GM23338 (cell line): ENCODE results near the gene GABRQ. TPM values are rescaled to one million over a fixed set of nuclear protein-coding genes. Genes with fewer than 3 reads are reported as not detected.

Experiments
- ATAC-seq: fragments of 200-7000 bp; cut with Tn5 transposase; 3 replicates; pipeline ENCODE4 v1.9.1; 2020
- DNase-seq: peaks from one replicate; pipeline ENCODE4 v3.0.0-alpha.2; 2015; ENCODE audit warnings: low spot score
- H2AFZ ChIP-seq: fragments of 200-600 bp; sonication (generic); 2 replicates; pipeline ENCODE4 v1.8.0; 2016; ENCODE audit warnings: antibody characterized with exemption, mild to moderate bottlenecking, moderate library complexity
- H3F3A ChIP-seq: fragments of 200-600 bp; sonication (generic); replicated peaks from 2 replicates; pipeline ENCODE4 v1.8.0; 2017; ENCODE audit warnings: antibody characterized with exemption, mixed run types, low read depth
- H3K27ac ChIP-seq: fragments of 200-600 bp; sonication (generic); 2 replicates; pipeline ENCODE4 v1.6.1; 2016; ENCODE audit warnings: low read depth
- H3K27me3 ChIP-seq: fragments of 200-600 bp; sonication (generic); 2 replicates; pipeline ENCODE4 v1.8.0; 2016; ENCODE audit warnings: mild to moderate bottlenecking, mixed run types, moderate library complexity; ENCODE audit not compliant: insufficient read depth
- H3K36me3 ChIP-seq: fragments of 200-600 bp; sonication (generic); 2 replicates; pipeline ENCODE4 v1.8.0; 2016; ENCODE audit warnings: mild to moderate bottlenecking; ENCODE audit not compliant: insufficient read depth
- H3K4me1 ChIP-seq: fragments of 200-600 bp; sonication (generic); 2 replicates; pipeline ENCODE4 v1.8.0; 2016; ENCODE audit warnings: mild to moderate bottlenecking, moderate library complexity; ENCODE audit not compliant: insufficient read depth
- H3K4me2 ChIP-seq: fragments of 200-600 bp; sonication (generic); 2 replicates; pipeline ENCODE4 v1.7.1; 2017; ENCODE audit warnings: mixed run types
- H3K4me3 ChIP-seq: fragments of 200-600 bp; sonication (generic); 2 replicates; pipeline ENCODE4 v1.6.1; 2016; ENCODE audit warnings: mixed run types
- H3K79me2 ChIP-seq: fragments of 200-600 bp; sonication (generic); replicated peaks from 2 replicates; pipeline ENCODE4 v1.8.0; 2017; ENCODE audit warnings: mild to moderate bottlenecking; ENCODE audit not compliant: insufficient read depth
- H3K9me2 ChIP-seq: fragments of 200-600 bp; sonication (generic); 2 replicates; pipeline ENCODE4 v1.8.0; 2017; ENCODE audit not compliant: insufficient read depth
- H4K20me1 ChIP-seq: fragments of 200-600 bp; sonication (generic); replicated peaks from 2 replicates; pipeline ENCODE4 v1.8.0; 2017; ENCODE audit warnings: mild to moderate bottlenecking; ENCODE audit not compliant: insufficient read depth
- H3K27ac Mint-ChIP-seq: 2 replicates; pipeline ENCODE4 v1.8.0; 2020; ENCODE audit warnings: inconsistent platforms, mild to moderate bottlenecking, moderate library complexity, mixed read lengths
- H3K27me3 Mint-ChIP-seq: 3 replicates; pipeline ENCODE4 v1.8.0; 2022; ENCODE audit warnings: low read depth, mild to moderate bottlenecking, moderate library complexity, mixed read lengths, inconsistent platforms; ENCODE audit not compliant: insufficient read depth, poor library complexity
- H3K36me3 Mint-ChIP-seq: 3 replicates; pipeline ENCODE4 v1.8.0; 2021; ENCODE audit warnings: low read depth, mild to moderate bottlenecking, inconsistent platforms, moderate library complexity, mixed read lengths
- H3K4me1 Mint-ChIP-seq: 3 replicates; pipeline ENCODE4 v1.8.0; 2020; ENCODE audit warnings: mild to moderate bottlenecking, inconsistent platforms, mixed read lengths
- H3K4me3 Mint-ChIP-seq: 3 replicates; pipeline ENCODE4 v1.8.0; 2021; ENCODE audit warnings: moderate library complexity, mild to moderate bottlenecking, inconsistent platforms, mixed read lengths
- H3K9me3 Mint-ChIP-seq: 3 replicates; pipeline ENCODE4 v1.8.0; 2020; ENCODE audit warnings: moderate library complexity, mild to moderate bottlenecking, inconsistent platforms, mixed read lengths
- CREB1 ChIP-seq: fragments of 250-450 bp; sonication (Bioruptor Pico); IDR thresholded peaks from 2 replicates; pipeline ENCODE4 v1.5.0; 2020; ENCODE audit warnings: low read depth, mild to moderate bottlenecking, moderate library complexity
- EZH2 ChIP-seq: fragments of 200-600 bp; sonication (generic); IDR thresholded peaks from one replicate; pipeline ENCODE4 v1.8.0; 2017; ENCODE audit warnings: antibody characterized with exemption, mild to moderate bottlenecking, low read depth; ENCODE audit not compliant: unreplicated experiment
- NANOG ChIP-seq: IDR thresholded peaks from 2 replicates; pipeline ENCODE4 v1.6.1; 2016; ENCODE audit warnings: antibody characterized with exemption, borderline replicate concordance
- POLR2AphosphoS5 ChIP-seq: IDR thresholded peaks from 2 replicates; pipeline ENCODE4 v1.6.1; 2016; ENCODE audit warnings: antibody characterized with exemption, low read depth
- STAT1 ChIP-seq: IDR thresholded peaks from one replicate; pipeline ENCODE4 v1.6.1; 2016; ENCODE audit warnings: antibody characterized with exemption; ENCODE audit not compliant: unreplicated experiment
- ZNF114 ChIP-seq: fragments of 250-450 bp; sonication (Bioruptor Pico); IDR thresholded peaks from 2 replicates; pipeline ENCODE4 v1.5.0; 2020; ENCODE audit warnings: mild to moderate bottlenecking, moderate library complexity
- ZNF331 ChIP-seq: fragments of 250-450 bp; sonication (Bioruptor Pico); IDR thresholded peaks from 2 replicates; pipeline ENCODE4 v1.5.0; 2020; ENCODE audit warnings: low read depth, mild to moderate bottlenecking, moderate library complexity
- polyA plus RNA-seq: library from polyadenylated mRNA; unstranded; fragments of >200 nt; fragmentation: Nextera tagmentation; extraction: Ambion mirVana; gene quantifications from 2 replicates; pipeline ENCODE4 v1.2.1, GENCODE V29; 2016
- total RNA-seq: library from RNA; depleted of rRNA; stranded (reverse); fragments of >200 nt; shearing (Covaris generic); gene quantifications from 2 replicates; pipeline ENCODE4 v1.2.3, GENCODE V29; 2014
- TF ChIP-seq, protein P1 (sequence below): IDR thresholded peaks from 2 replicates; pipeline ENCODE4 v1.6.1; 2016; ENCODE audit warnings: antibody characterized with exemption
- TF ChIP-seq, protein P2 (sequence below): IDR thresholded peaks from one replicate; pipeline ENCODE4 v1.6.1; 2018; ENCODE audit warnings: antibody characterized with exemption; ENCODE audit not compliant: unreplicated experiment

Gene GABRQ
- total and polyA plus RNA-seq, 2 experiments from 2014 or later: 2.2 to 7.8 TPM

DNA sequence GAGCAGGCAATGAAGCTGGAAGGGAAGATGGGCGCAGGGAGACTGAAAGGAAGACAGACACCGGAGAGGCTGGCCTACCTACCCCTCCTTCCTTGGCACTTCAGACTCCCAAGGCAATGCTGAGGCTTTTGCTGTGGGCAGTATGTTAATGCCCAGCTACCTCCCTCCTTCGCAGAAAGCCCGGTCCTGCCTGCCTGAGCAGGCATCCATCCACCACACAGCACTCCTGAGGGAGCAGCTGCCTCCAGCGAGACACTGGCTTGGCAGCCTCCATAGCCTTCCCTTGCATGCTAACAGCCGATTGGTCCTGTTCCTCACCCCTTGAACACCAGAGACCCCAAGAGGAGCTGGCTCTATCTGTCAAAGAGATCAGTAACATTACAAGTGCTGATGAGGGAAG lies 14.4 kb downstream of the GABRQ start (continued):
- TF ChIP-seq STAT1: no peak
- TF ChIP-seq, protein P1, sequence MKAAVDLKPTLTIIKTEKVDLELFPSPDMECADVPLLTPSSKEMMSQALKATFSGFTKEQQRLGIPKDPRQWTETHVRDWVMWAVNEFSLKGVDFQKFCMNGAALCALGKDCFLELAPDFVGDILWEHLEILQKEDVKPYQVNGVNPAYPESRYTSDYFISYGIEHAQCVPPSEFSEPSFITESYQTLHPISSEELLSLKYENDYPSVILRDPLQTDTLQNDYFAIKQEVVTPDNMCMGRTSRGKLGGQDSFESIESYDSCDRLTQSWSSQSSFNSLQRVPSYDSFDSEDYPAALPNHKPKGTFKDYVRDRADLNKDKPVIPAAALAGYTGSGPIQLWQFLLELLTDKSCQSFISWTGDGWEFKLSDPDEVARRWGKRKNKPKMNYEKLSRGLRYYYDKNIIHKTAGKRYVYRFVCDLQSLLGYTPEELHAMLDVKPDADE: no peak

DNA sequence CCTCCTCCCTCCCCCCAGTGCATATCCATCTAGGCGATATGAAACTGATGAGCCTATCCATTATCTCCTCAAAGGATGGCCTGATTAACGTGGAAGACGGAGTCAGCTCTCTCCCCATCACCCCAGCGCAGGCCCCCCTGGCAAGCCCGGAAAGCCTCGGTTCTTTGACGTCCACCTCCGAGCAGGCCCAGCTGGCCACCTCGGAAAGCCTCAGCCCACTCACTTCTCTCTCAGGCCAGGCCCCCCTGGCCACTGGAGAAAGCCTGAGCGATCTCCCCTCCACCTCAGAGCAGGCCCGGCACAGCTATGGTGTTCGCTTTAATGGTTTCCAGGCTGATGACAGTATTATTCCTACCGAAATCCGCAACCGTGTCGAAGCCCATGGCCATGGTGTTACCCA lies 14.8 kb downstream of the GABRQ start:
- no peaks in the 10 kb centered on the region for H3K36me3 ChIP-seq
- H3K27me3 ChIP-seq: no peaks in the 10 kb centered on the region
- no peak for DNase-seq
- no peaks in the 10 kb centered on the region for H3F3A ChIP-seq
- TF ChIP-seq, protein P2, sequence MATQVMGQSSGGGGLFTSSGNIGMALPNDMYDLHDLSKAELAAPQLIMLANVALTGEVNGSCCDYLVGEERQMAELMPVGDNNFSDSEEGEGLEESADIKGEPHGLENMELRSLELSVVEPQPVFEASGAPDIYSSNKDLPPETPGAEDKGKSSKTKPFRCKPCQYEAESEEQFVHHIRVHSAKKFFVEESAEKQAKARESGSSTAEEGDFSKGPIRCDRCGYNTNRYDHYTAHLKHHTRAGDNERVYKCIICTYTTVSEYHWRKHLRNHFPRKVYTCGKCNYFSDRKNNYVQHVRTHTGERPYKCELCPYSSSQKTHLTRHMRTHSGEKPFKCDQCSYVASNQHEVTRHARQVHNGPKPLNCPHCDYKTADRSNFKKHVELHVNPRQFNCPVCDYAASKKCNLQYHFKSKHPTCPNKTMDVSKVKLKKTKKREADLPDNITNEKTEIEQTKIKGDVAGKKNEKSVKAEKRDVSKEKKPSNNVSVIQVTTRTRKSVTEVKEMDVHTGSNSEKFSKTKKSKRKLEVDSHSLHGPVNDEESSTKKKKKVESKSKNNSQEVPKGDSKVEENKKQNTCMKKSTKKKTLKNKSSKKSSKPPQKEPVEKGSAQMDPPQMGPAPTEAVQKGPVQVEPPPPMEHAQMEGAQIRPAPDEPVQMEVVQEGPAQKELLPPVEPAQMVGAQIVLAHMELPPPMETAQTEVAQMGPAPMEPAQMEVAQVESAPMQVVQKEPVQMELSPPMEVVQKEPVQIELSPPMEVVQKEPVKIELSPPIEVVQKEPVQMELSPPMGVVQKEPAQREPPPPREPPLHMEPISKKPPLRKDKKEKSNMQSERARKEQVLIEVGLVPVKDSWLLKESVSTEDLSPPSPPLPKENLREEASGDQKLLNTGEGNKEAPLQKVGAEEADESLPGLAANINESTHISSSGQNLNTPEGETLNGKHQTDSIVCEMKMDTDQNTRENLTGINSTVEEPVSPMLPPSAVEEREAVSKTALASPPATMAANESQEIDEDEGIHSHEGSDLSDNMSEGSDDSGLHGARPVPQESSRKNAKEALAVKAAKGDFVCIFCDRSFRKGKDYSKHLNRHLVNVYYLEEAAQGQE: no peak
- no peak for TF ChIP-seq CREB1 (CRISPR knock-in tag)
- TF ChIP-seq ZNF331 (CRISPR knock-in tag): no peak
- TF ChIP-seq STAT1: no peak
- TF ChIP-seq ZNF114 (CRISPR knock-in tag): no peak
- TF ChIP-seq EZH2: no peak
- no peak overlapping the region for H3K4me3 ChIP-seq
- no peaks in the 10 kb centered on the region for H3K79me2 ChIP-seq
- H4K20me1 ChIP-seq: no peaks in the 10 kb centered on the region
- no peaks in the 10 kb centered on the region for H3K4me1 ChIP-seq
- no peak overlapping the region for H3K4me3 Mint-ChIP-seq
- no peak for ATAC-seq
- no peaks in the 10 kb centered on the region for H3K27me3 Mint-ChIP-seq
- H3K27ac ChIP-seq: no peak overlapping the region
- peaks cover 43% of the 10 kb centered on the region for H3K36me3 Mint-ChIP-seq
- no peak overlapping the region for H3K27ac Mint-ChIP-seq
- no peaks in the 10 kb centered on the region for H3K4me1 Mint-ChIP-seq
- H2AFZ ChIP-seq: no peak overlapping the region
- H3K4me2 ChIP-seq: no peak overlapping the region
- no peaks in the 10 kb centered on the region for H3K9me2 ChIP-seq
- H3K9me3 Mint-ChIP-seq: no peaks in the 10 kb centered on the region

DNA sequence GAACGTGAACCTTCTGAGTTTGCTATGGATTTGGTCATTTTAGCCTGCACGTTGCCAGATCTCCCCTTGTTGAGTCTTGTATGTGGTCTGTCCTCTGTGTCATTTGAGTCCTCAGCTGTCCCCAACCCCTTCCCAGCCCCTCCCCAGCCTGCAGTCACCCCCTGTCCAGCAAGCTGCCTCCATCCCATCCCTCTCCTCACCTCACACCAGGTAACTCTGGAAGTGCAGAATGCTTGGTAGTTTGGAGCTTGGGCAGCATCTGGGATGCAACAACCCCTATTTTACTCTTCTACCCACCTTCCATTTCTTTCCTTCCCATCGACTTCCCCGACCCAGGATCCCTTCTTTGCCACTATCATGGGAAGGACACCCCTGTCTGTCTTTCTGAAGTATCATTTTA lies 18.4 kb downstream of the GABRQ start:
- ATAC-seq (no peak), DNase-seq (no peak)
- Histone ChIP-seq H4K20me1 (no peaks in the 10 kb centered on the region), H3K4me3 (no peak overlapping the region), H3K36me3 (no peaks in the 10 kb centered on the region), H3K27me3 (no peaks in the 10 kb centered on the region), H3K27ac (no peak overlapping the region), H3K4me2 (no peak overlapping the region), H3F3A (no peaks in the 10 kb centered on the region), H3K79me2 (no peaks in the 10 kb centered on the region), H3K4me1 (no peaks in the 10 kb centered on the region), H3K9me2 (no peaks in the 10 kb centered on the region), H2AFZ (no peak overlapping the region)
- Mint-ChIP-seq H3K27me3 (no peaks in the 10 kb centered on the region), H3K4me3 (no peak overlapping the region), H3K27ac (no peak overlapping the region), H3K36me3 (peaks cover 14% of the 10 kb centered on the region; the same call in 2 of the 3 replicates), H3K4me1 (no peaks in the 10 kb centered on the region), H3K9me3 (no peaks in the 10 kb centered on the region)
- TF ChIP-seq POLR2AphosphoS5 (no peak), ZNF331 (CRISPR knock-in tag) (no peak), ZNF114 (CRISPR knock-in tag) (no peak), CREB1 (CRISPR knock-in tag) (no peak), NANOG (no peak)
- TF ChIP-seq, protein P1: no peak
